Measurements from ENCODE around the gene GPR158. TPM values are rescaled to one million over a fixed set of nuclear protein-coding genes. Genes with fewer than 3 reads are reported as not detected.

Gene GPR158
- total RNA-seq, 1 experiment from 2014 or later: 0.07 TPM

DNA sequence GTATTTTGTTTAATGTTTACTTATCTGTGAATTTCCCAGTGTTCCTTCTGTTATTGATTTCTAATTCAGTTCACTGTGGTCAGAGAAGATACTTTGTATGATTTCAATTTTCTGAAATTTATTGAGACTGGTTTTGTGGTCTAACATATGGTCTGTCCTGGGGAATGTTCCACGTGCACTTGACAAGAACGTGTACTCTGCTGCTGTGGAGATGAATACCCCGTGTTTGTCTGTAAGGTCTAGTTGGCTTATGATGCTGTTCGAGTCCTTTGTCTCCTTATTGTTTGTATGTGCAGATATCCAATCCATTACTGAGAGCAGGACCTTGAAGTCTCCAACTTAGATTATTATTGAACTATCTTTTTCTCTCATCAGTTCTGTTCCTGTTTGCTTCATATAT is 387.7 kb downstream of the GPR158 start:
- H3K4me1 ChIP-seq: peaks cover 8% of the 10 kb centered on the region
- 0 out of 2 replicates have a peak, but pooled peaks cover 3% of the 10 kb centered on the region for H3K9me3 ChIP-seq
- TF ChIP-seq, protein P1, sequence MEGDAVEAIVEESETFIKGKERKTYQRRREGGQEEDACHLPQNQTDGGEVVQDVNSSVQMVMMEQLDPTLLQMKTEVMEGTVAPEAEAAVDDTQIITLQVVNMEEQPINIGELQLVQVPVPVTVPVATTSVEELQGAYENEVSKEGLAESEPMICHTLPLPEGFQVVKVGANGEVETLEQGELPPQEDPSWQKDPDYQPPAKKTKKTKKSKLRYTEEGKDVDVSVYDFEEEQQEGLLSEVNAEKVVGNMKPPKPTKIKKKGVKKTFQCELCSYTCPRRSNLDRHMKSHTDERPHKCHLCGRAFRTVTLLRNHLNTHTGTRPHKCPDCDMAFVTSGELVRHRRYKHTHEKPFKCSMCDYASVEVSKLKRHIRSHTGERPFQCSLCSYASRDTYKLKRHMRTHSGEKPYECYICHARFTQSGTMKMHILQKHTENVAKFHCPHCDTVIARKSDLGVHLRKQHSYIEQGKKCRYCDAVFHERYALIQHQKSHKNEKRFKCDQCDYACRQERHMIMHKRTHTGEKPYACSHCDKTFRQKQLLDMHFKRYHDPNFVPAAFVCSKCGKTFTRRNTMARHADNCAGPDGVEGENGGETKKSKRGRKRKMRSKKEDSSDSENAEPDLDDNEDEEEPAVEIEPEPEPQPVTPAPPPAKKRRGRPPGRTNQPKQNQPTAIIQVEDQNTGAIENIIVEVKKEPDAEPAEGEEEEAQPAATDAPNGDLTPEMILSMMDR (IDR thresholded peaks at IDR 0.05; ENCODE audit: insufficient read depth in 1 of 2, low read depth in 1 of 2, low read length in 1 of 2, severe bottlenecking in 1 of 2, unreplicated experiment in 1 of 2): no peak
- no peaks in the 10 kb centered on the region for H3K36me3 ChIP-seq (ENCODE audit: control insufficient read depth, insufficient read depth, low read length)
- BruUV-seq (replicated peaks): no TSS peak
- no peak overlapping the region for H3K4me3 Mint-ChIP-seq (ENCODE audit: unreplicated experiment)
- no peaks in the 10 kb centered on the region for H3K36me3 Mint-ChIP-seq (ENCODE audit: insufficient read depth, unreplicated experiment)
- H3K4me1 Mint-ChIP-seq (ENCODE audit: low read depth, unreplicated experiment): peaks cover 9% of the 10 kb centered on the region
- intact Hi-C loops (cut with micrococcal nuclease; ENCODE audit: unreplicated experiment): no loop called here
- peaks cover 3% of the 10 kb centered on the region for H3K27me3 Mint-ChIP-seq (ENCODE audit: insufficient read depth, unreplicated experiment)
- POLR2A ChIA-PET: no interaction called here
- H3K27ac Mint-ChIP-seq (ENCODE audit: unreplicated experiment): no peak overlapping the region
- H3K9me3 Mint-ChIP-seq (ENCODE audit: unreplicated experiment): no peaks in the 10 kb centered on the region
- H3K4me3 ChIP-seq (ENCODE audit: low read depth, low read length): no peak overlapping the region
- 0 out of 2 replicates have a peak, but pooled peaks cover 1% of the 10 kb centered on the region for H3K27me3 ChIP-seq (replicated peaks; ENCODE audit: control insufficient read depth, insufficient read depth, low read length)
- no peak for DNase-seq
- CTCF ChIA-PET: no interaction called here

DNA sequence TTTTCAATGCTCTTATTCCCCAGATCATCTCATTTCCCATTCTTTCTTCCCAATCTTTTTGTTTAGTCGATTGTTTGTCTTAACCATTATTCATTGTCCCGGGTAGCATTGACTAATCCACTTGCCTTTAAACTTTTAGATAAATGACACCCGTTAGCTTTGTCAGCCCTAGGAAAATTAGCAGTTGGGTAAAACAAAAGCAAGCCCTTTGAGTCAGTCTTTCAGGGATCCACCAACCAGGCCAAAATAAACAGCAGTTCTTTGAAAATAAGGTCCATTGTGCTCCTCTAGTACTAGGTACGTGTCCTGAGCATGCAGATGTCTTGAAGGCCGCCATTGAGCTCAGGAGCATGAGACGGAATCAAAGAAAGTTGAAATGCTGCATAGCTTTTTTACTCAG is 389.6 kb downstream of the GPR158 start:
- TF ChIP-seq, protein P1 (IDR thresholded peaks at IDR 0.05; ENCODE audit: insufficient read depth in 1 of 2, low read depth in 1 of 2, low read length in 1 of 2, severe bottlenecking in 1 of 2, unreplicated experiment in 1 of 2): no peak
- peaks cover 9% of the 10 kb centered on the region for H3K4me1 Mint-ChIP-seq (ENCODE audit: low read depth, unreplicated experiment)
- DNase-seq: no peak
- H3K27me3 ChIP-seq (replicated peaks; ENCODE audit: control insufficient read depth, insufficient read depth, low read length): no peaks in the 10 kb centered on the region
- H3K27ac Mint-ChIP-seq (ENCODE audit: unreplicated experiment): no peak overlapping the region
- no peak overlapping the region for H3K4me3 Mint-ChIP-seq (ENCODE audit: unreplicated experiment)
- BruUV-seq (replicated peaks): no TSS peak
- no peaks in the 10 kb centered on the region for H3K9me3 Mint-ChIP-seq (ENCODE audit: unreplicated experiment)
- H3K9me3 ChIP-seq: no peaks in the 10 kb centered on the region
- H3K36me3 ChIP-seq (ENCODE audit: control insufficient read depth, insufficient read depth, low read length): no peaks in the 10 kb centered on the region
- peaks cover 8% of the 10 kb centered on the region for H3K4me1 ChIP-seq
- CTCF ChIA-PET: no interaction called here
- peaks cover 5% of the 10 kb centered on the region for H3K27me3 Mint-ChIP-seq (ENCODE audit: insufficient read depth, unreplicated experiment)
- no peaks in the 10 kb centered on the region for H3K36me3 Mint-ChIP-seq (ENCODE audit: insufficient read depth, unreplicated experiment)
- H3K4me3 ChIP-seq (ENCODE audit: low read depth, low read length): no peak overlapping the region
- POLR2A ChIA-PET: no interaction called here
- intact Hi-C loops (cut with micrococcal nuclease; ENCODE audit: unreplicated experiment): no loop called here

DNA sequence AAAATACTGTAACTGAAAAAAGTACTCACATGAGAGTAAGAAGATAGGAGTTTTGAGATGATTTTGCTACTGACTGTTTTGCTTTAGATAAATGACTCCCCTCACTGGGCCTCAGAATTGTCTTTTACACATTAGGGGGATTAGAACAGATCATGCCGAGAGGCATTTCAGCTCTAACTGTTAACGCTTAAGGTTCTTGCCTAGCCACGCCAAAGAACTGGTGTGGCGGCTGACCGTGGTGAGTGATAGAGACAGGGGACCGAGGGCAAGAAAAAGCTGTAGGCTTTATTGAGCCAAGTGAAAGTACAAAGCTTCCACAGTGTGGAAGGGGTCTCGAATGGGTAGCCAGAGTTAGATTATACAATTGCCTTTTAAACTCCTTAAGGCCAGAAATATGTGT is 390.8 kb downstream of the GPR158 start:
- CTCF ChIA-PET: no interaction called here

More for the DNA sequence above, 390.8 kb downstream of the GPR158 start:
- Mint-ChIP-seq H3K9me3 (ENCODE audit: unreplicated experiment) (no peaks in the 10 kb centered on the region), H3K4me3 (ENCODE audit: unreplicated experiment) (no peak overlapping the region), H3K36me3 (ENCODE audit: insufficient read depth, unreplicated experiment) (no peaks in the 10 kb centered on the region), H3K4me1 (ENCODE audit: low read depth, unreplicated experiment) (peaks cover 9% of the 10 kb centered on the region), H3K27me3 (ENCODE audit: insufficient read depth, unreplicated experiment) (peaks cover 5% of the 10 kb centered on the region), H3K27ac (ENCODE audit: unreplicated experiment) (no peak overlapping the region)
- Histone ChIP-seq H3K9me3 (no peaks in the 10 kb centered on the region), H3K4me3 (ENCODE audit: low read depth, low read length) (no peak overlapping the region), H3K27me3 (replicated peaks; ENCODE audit: control insufficient read depth, insufficient read depth, low read length) (no peaks in the 10 kb centered on the region), H3K4me1 (peaks cover 8% of the 10 kb centered on the region), H3K36me3 (ENCODE audit: control insufficient read depth, insufficient read depth, low read length) (no peaks in the 10 kb centered on the region)
- TF ChIP-seq, protein P1 (IDR thresholded peaks at IDR 0.05; ENCODE audit: insufficient read depth in 1 of 2, low read depth in 1 of 2, low read length in 1 of 2, severe bottlenecking in 1 of 2, unreplicated experiment in 1 of 2): no peak
- BruUV-seq (replicated peaks): no TSS peak
- POLR2A ChIA-PET: no interaction called here
- no peak for DNase-seq
- intact Hi-C loops (cut with micrococcal nuclease; ENCODE audit: unreplicated experiment): no loop called here

All from Caco-2 (cell line).